ENCODE measurements around the gene ATP6V1C2.

The ATP6V1C2 gene

DNA sequence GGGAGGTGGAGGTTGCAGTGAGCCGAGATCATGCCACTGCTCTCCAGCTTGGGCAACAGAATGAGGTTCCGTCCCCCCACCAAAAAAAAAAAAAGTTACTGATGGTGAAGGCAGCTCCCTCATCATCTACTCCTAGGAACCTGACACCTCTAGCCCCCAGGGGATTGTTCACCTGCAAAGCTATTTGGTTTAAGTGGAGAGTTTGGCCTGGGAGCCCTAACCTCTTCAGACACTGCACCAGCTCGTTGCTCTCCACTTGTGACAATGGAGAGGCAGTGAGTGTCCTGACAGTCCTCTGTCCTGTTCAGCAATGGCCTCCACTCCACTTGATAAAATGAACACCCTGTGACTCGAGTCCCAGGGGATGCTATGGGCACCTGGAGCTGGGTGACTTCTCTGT, 43.5 kb downstream of the ATP6V1C2 start:
- no peak overlapping the region for H3K4me3 ChIP-seq (ENCODE audit: low read depth, low read length)
- no peak for DNase-seq (ENCODE audit: low read depth)
- TF ChIP-seq, protein P1, sequence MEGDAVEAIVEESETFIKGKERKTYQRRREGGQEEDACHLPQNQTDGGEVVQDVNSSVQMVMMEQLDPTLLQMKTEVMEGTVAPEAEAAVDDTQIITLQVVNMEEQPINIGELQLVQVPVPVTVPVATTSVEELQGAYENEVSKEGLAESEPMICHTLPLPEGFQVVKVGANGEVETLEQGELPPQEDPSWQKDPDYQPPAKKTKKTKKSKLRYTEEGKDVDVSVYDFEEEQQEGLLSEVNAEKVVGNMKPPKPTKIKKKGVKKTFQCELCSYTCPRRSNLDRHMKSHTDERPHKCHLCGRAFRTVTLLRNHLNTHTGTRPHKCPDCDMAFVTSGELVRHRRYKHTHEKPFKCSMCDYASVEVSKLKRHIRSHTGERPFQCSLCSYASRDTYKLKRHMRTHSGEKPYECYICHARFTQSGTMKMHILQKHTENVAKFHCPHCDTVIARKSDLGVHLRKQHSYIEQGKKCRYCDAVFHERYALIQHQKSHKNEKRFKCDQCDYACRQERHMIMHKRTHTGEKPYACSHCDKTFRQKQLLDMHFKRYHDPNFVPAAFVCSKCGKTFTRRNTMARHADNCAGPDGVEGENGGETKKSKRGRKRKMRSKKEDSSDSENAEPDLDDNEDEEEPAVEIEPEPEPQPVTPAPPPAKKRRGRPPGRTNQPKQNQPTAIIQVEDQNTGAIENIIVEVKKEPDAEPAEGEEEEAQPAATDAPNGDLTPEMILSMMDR (conservative IDR thresholded peaks at IDR 0.05; ENCODE audit: low read depth, low read length) = no peak

DNA sequence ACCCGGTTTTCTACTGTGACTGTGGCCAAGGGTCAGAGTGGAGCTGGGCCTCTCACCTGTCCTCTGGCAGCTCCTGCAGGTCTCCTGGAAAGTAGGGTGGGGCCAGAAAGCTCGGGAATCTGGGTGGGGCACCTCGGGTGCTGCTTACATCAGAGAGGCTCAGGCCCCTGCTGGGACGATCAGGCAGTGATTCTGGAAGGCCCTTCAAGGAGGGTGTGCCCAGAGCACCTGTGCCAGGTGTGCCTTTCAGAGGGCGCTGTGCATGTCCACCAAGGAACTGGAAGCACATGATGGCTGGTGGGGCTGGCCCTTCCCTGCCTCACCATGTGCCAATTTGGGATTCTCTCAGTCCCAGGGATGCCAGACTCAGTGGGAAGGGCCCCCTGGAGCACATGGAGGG, 44.0 kb downstream of the ATP6V1C2 start:
- DNase-seq (ENCODE audit: low read depth) = no peak
- TF ChIP-seq, protein P1 (conservative IDR thresholded peaks at IDR 0.05; ENCODE audit: low read depth, low read length) = no peak
- H3K4me3 ChIP-seq (ENCODE audit: low read depth, low read length) = no peak overlapping the region

DNA sequence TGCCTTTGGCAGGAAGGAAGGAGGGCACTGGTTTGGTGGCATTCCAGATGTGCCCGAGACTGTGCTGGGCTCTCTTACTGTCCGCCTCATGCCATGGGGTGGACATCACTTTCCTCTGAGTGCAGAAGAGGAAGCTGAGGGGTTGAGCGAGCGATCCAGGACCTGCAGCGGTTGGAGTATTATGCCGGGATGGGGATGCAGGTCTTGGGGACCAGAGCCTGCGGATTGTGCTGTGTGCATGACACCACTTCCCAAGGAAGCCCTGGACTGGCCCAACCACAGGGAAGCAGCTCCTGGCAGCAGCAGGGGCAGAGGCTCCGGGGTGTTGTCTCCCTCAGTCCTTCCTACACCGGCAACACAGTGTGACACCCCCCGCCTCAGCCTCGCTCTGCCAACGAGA, 44.5 kb downstream of the ATP6V1C2 start:
- TF ChIP-seq, protein P1 (conservative IDR thresholded peaks at IDR 0.05; ENCODE audit: low read depth, low read length) = no peak
- no peak for DNase-seq (ENCODE audit: low read depth)
- H3K4me3 ChIP-seq (ENCODE audit: low read depth, low read length) = no peak overlapping the region

DNA sequence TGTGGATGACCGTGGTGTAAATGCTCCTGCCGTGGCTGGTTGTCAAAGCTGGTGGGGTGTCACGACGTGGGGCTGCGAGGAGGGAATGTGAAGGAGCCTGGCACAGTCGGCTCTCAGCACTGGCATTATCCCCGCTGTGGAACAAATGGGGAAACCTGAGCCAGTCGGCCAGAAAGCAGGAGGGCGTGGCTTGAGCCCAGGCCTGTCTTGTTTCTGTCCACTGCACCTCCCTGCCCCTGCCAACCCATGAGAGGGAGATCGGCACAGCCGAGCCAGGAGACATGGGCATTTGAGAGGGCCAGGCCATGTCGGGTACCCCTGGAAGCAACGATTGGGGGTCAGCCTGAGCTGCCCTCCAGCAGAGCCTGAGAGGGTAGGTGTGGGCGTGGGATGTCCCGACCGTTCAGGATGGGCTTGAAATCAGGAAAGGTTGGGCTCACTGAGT, 46.7 kb downstream of the ATP6V1C2 start:
- no peak overlapping the region for H3K4me3 ChIP-seq (ENCODE audit: low read depth, low read length)
- TF ChIP-seq, protein P1 (conservative IDR thresholded peaks at IDR 0.05; ENCODE audit: low read depth, low read length) = no peak
- no peak for DNase-seq (ENCODE audit: low read depth)

DNA sequence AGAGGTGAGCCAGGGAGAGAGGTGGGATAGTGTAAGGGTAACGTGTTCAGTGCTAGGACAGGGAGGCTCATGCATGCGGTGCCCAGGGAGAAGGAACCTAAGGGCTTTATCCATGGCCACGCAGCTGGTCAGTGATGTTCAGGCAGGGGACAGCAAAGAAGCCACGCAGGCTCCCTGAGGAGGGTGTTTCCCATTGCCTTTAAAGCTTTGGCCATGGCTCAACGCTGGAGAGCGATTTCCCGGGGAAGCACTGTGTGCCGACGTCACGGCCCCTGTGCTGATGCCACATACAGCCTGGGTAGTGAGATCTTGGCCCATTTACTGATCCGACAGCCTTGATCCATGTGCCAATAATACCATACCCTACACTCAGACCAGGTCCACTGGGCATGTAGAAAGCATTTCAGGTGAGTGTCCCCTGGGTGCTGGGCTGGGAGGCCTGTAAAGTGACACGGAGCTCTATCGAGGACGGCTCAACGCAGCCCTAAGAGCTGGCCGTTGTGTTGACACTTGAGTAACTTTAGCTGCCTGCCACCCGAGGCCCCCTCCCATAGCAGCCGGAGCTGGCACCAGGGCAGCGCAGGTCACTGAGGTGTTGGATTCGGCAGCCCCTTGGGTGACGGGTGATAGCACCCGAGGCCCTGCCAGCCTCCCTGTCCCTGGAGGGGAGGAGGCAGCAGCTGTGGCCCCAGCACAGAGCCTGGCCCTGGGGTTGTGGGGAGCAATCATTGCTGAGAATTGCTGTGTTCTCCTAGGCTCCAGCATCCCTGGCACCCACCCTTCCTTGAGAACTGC, 49.7 kb downstream of the ATP6V1C2 start:
- H3K4me3 ChIP-seq (ENCODE audit: low read depth, low read length) = no peak overlapping the region
- DNase-seq (ENCODE audit: low read depth) = no peak
- TF ChIP-seq, protein P1 (conservative IDR thresholded peaks at IDR 0.05; ENCODE audit: low read depth, low read length) = no peak

DNA sequence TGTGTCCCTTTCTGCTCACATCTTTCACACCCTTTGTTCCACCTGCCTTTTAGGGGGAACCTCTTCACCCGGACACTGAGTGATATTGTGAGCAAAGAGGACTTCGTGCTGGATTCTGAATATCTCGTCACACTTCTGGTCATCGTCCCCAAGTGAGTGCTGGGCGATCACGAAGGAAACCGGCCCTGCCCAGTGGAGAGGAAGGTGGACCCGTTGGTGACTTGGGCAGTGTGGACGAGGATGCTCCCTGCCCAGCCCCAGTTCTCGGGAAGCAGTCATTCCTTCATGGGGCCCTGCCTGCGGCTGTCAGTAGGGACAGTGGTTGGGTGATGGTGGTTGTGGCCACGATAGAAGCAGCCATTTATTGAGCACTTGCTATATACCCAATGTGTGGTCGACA, 50.4 kb downstream of the ATP6V1C2 start:
- no peak overlapping the region for H3K4me3 ChIP-seq (ENCODE audit: low read depth, low read length)

More for the DNA sequence above, 50.4 kb downstream of the ATP6V1C2 start:
- no peak for DNase-seq (ENCODE audit: low read depth)
- TF ChIP-seq, protein P1 (conservative IDR thresholded peaks at IDR 0.05; ENCODE audit: low read depth, low read length) = no peak

Data from choroid plexus epithelial cell (primary cell).